ENCODE measurements around the gene SLC17A9.
"Not testable (repeated sequence)": the region's sequence is repeated elsewhere in the genome, so short reads cannot be mapped to it uniquely, and the experiment has no call there.

SLC17A9 gene

GRCh38 chr20:62956387-62957135 lies 4.1 kb downstream of the SLC17A9 start:
- DNase-seq (ENCODE audit: low read depth in 2 of 2) = no peak

- no peak for DNase-seq (ENCODE audit: low read depth in 2 of 2)
Observed at GRCh38 chr20:62957136-62958117, 4.9 kb downstream of the SLC17A9 start.

GRCh38 chr20:62958388-62959100 lies 6.0 kb downstream of the SLC17A9 start:
- no peak for DNase-seq (ENCODE audit: low read depth in 2 of 2)

- DNase-seq (ENCODE audit: low read depth in 2 of 2) = no peak
Observed at GRCh38 chr20:62959101-62959971, 6.8 kb downstream of the SLC17A9 start.

GRCh38 chr20:62959998-62960436 lies 7.5 kb downstream of the SLC17A9 start:
- no peak for DNase-seq (ENCODE audit: low read depth in 2 of 2)

- DNase-seq (ENCODE audit: low read depth in 2 of 2) = not testable (repeated sequence)
Observed at GRCh38 chr20:62960446-62961309, 8.2 kb downstream of the SLC17A9 start.

- DNase-seq (ENCODE audit: low read depth in 2 of 2) = no peak
Observed at GRCh38 chr20:62961310-62961783, 8.8 kb downstream of the SLC17A9 start.

GRCh38 chr20:62961799-62962198 lies 9.3 kb downstream of the SLC17A9 start:
- DNase-seq (ENCODE audit: low read depth in 2 of 2) = no peak

- no peak for DNase-seq (ENCODE audit: low read depth in 2 of 2)
Observed at GRCh38 chr20:62962221-62962879, 9.8 kb downstream of the SLC17A9 start.

GRCh38 chr20:62962891-62963613 lies 10.5 kb downstream of the SLC17A9 start:
- DNase-seq (ENCODE audit: low read depth in 2 of 2) = no peak

- DNase-seq (ENCODE audit: low read depth in 2 of 2) = no peak
Observed at GRCh38 chr20:62963614-62964397, 11.3 kb downstream of the SLC17A9 start.

GRCh38 chr20:62964700-62965099 lies 12.2 kb downstream of the SLC17A9 start:
- DNase-seq (ENCODE audit: low read depth in 2 of 2) = no peak

GRCh38 chr20:62965363-62965771 lies 12.9 kb downstream of the SLC17A9 start:
- DNase-seq (ENCODE audit: low read depth in 2 of 2) = no peak

- no peak for DNase-seq (ENCODE audit: low read depth in 2 of 2)
Observed at GRCh38 chr20:62966212-62967148, 14.0 kb downstream of the SLC17A9 start.

- DNase-seq (ENCODE audit: low read depth in 2 of 2) = no peak
Observed at GRCh38 chr20:62967149-62967501, 14.6 kb downstream of the SLC17A9 start.

GRCh38 chr20:62967628-62968351 lies 15.3 kb downstream of the SLC17A9 start:
- DNase-seq (ENCODE audit: low read depth in 2 of 2) = no peak

Data from stimulated activated CD4-positive, alpha-beta T cell treated with anti-CD3 and anti-CD28 coated beads, Interleukin-15, amount 100 ng/mL, for 48 hours (primary cell).